IMR-90 (cell line): ENCODE results near the gene OSTC. TPM values are rescaled to one million over a fixed set of nuclear protein-coding genes. Genes with fewer than 3 reads are reported as not detected.

ENCODE experiments used
- ATAC-seq: fragments of 200-7000 bp; cut with Tn5 transposase; 2 replicates; pipeline ENCODE4 v1.9.1; 2020; ENCODE audit warnings: low read depth, mild to moderate bottlenecking, moderate library complexity
- BruUV-seq: library from RNA; stranded (reverse); fragments of 400-500 nt; replicated peaks from 2 replicates; lab custom pipeline; 2021; lab: Mats Ljungman, UMichigan
- CTCF ChIA-PET: fragments of 300-600 bp; formaldehyde crosslinking; extraction: SDS; loops from one replicate; lab custom pipeline; 2021; ENCODE audit warnings: antibody characterized with exemption; lab: Yijun Ruan, JAX
- POLR2A ChIA-PET: fragments of 300-600 bp; sonication (Branson Sonifier 250); formaldehyde crosslinking; loops from one replicate; lab custom pipeline; 2022; ENCODE audit warnings: antibody characterized with exemption; ENCODE audit not compliant: unreplicated experiment; lab: Charles Lee
- DNase-seq: peaks from one replicate; pipeline ENCODE4 v3.0.0; 2013
- H2AFZ ChIP-seq: replicated peaks from 2 replicates; pipeline ENCODE3; 2013; ENCODE audit warnings: low read length, mild to moderate bottlenecking; ENCODE audit not compliant: poor library complexity
- H2AK5ac ChIP-seq: 2 replicates; pipeline ENCODE4 v1.6.1; 2013; ENCODE audit warnings: low read depth, low read length, inconsistent platforms
- H2AK9ac ChIP-seq: replicated peaks from 2 replicates; pipeline ENCODE3; 2013; ENCODE audit warnings: mild to moderate bottlenecking, low read depth, low read length, moderate library complexity; ENCODE audit not compliant: poor library complexity
- H2BK120ac ChIP-seq: 2 replicates; pipeline ENCODE4 v1.6.1; 2013; ENCODE audit warnings: low read depth, low read length, inconsistent platforms
- H2BK15ac ChIP-seq: 3 replicates; pipeline ENCODE4 v1.6.1; 2013; ENCODE audit warnings: low read depth, low read length, inconsistent platforms
- H2BK20ac ChIP-seq: 2 replicates; pipeline ENCODE4 v1.6.1; 2013; ENCODE audit warnings: low read depth, mild to moderate bottlenecking, inconsistent platforms, low read length, moderate library complexity
- H2BK5ac ChIP-seq: 2 replicates; pipeline ENCODE4 v1.6.1; 2013; ENCODE audit warnings: mild to moderate bottlenecking, low read depth, low read length, inconsistent platforms; ENCODE audit not compliant: poor library complexity, severe bottlenecking
- H3K14ac ChIP-seq: replicated peaks from 2 replicates; pipeline ENCODE4 v1.6.1; 2013; ENCODE audit warnings: low read depth, low read length, inconsistent platforms
- H3K18ac ChIP-seq: 2 replicates; pipeline ENCODE4 v1.6.1; 2013; ENCODE audit warnings: low read depth, low read length, control low read depth
- H3K23ac ChIP-seq: 2 replicates; pipeline ENCODE4 v1.6.1; 2013; ENCODE audit warnings: low read depth, low read length, inconsistent platforms
- H3K27ac ChIP-seq: 2 replicates; pipeline ENCODE4 v1.5.1; 2013; ENCODE audit warnings: mild to moderate bottlenecking, control low read depth, low read length; ENCODE audit not compliant: insufficient read depth
- H3K27me3 ChIP-seq: 2 replicates; pipeline ENCODE4 v1.6.1; 2013; ENCODE audit warnings: low read length; ENCODE audit not compliant: control insufficient read depth, insufficient read depth
- H3K36me3 ChIP-seq: 2 replicates; pipeline ENCODE4 v1.6.1; 2013; ENCODE audit warnings: low read length, mixed read lengths; ENCODE audit not compliant: control insufficient read depth, insufficient read depth
- H3K4ac ChIP-seq: 2 replicates; pipeline ENCODE4 v1.6.1; 2013; ENCODE audit warnings: low read depth, low read length, inconsistent platforms
- H3K4me1 ChIP-seq: 2 replicates; pipeline ENCODE4 v1.6.1; 2013; ENCODE audit warnings: low read length, mixed read lengths; ENCODE audit not compliant: control insufficient read depth, insufficient read depth
- H3K4me2 ChIP-seq: 2 replicates; pipeline ENCODE4 v1.6.1; 2013; ENCODE audit warnings: low read depth, mild to moderate bottlenecking, control low read depth, low read length, moderate library complexity
- H3K4me3 ChIP-seq: 2 replicates; pipeline ENCODE4 v1.5.1; 2013; ENCODE audit warnings: low read depth, mild to moderate bottlenecking, control low read depth, low read length, moderate library complexity; ENCODE audit not compliant: insufficient read depth
- H3K56ac ChIP-seq: 2 replicates; pipeline ENCODE4 v1.6.1; 2013; ENCODE audit warnings: low read length, inconsistent platforms; ENCODE audit not compliant: insufficient read depth; ENCODE audit errors: extremely low read depth
- H3K79me1 ChIP-seq, 2 experiments: 2 replicates each; pipeline ENCODE4 v1.6.1; 2013; ENCODE audit warnings: low read length in 2 of 2, inconsistent platforms in 1 of 2, low read depth in 1 of 2
- H3K9ac ChIP-seq: 2 replicates; pipeline ENCODE4 v1.6.1; 2013; ENCODE audit warnings: low read depth, low read length, control low read depth
- H3K9me1 ChIP-seq: 2 replicates; pipeline ENCODE4 v1.6.1; 2013; ENCODE audit warnings: low read length, inconsistent platforms; ENCODE audit not compliant: insufficient read depth
- H3K9me3 ChIP-seq: 2 replicates; pipeline ENCODE4 v1.6.1; 2013; ENCODE audit warnings: low read length; ENCODE audit not compliant: control insufficient read depth, insufficient read depth
- H4K20me1 ChIP-seq: 2 replicates; pipeline ENCODE4 v1.6.1; 2013; ENCODE audit warnings: low read length, inconsistent platforms; ENCODE audit not compliant: insufficient read depth
- H4K5ac ChIP-seq: 2 replicates; pipeline ENCODE4 v1.6.1; 2013; ENCODE audit warnings: mild to moderate bottlenecking, low read depth, low read length, control low read depth
- H4K8ac ChIP-seq, 2 experiments: 2 replicates each; pipeline ENCODE4 v1.6.1; 2013; ENCODE audit warnings: low read depth in 2 of 2, low read length in 2 of 2, control low read depth in 1 of 2, inconsistent platforms in 1 of 2
- H4K91ac ChIP-seq: 2 replicates; pipeline ENCODE4 v1.6.1; 2013; ENCODE audit warnings: low read depth, low read length, inconsistent platforms; ENCODE audit not compliant: insufficient read depth
- RCOR1 ChIP-seq: IDR thresholded peaks from 2 replicates; pipeline ENCODE4 v1.6.1; 2012; ENCODE audit warnings: mild to moderate bottlenecking, low read length, improper control_type of control experiment; ENCODE audit not compliant: insufficient replicate concordance
- WGBS, 2 experiments: methylation state at CpG; one replicate each; pipeline versions ENCODE4 v1.1.5 to v1.1.7; 2013; ENCODE audit warnings: missing lambda C conversion rate in 2 of 2; ENCODE audit not compliant: insufficient read length in 1 of 2; ENCODE audit errors: extremely low coverage in 2 of 2; 5-methylcytosine and 5-hydroxymethylcytosine counted together
- dilution Hi-C: fragments of 300-500 bp; cut with HindIII; formaldehyde crosslinking; loops from one replicate; pipeline ENCODE4 v1.14.3; 2018; ENCODE audit warnings: low sequenced_read_pairs; ENCODE audit not compliant: unreplicated experiment
- in situ Hi-C: fragments of 300-500 bp; cut with MboI; formaldehyde crosslinking; loops from 3 replicates; pipeline ENCODE4 v1.14.3; 2019; ENCODE audit warnings: low sequenced_read_pairs, inconsistent platforms, mixed read lengths
- intact Hi-C: fragments of 100-400 bp; cut with micrococcal nuclease; formaldehyde crosslinking; loops from 2 replicates; pipeline ENCODE4 v1.10.0; 2022
- polyA plus RNA-seq, 3 experiments: library from polyadenylated mRNA; depleted of rRNA; stranded (reverse); fragments of >200 nt; gene quantifications; 2 replicates each; pipeline ENCODE4 v1.2.3, GENCODE V29; 2012; ENCODE audit warnings: low replicate concordance in 1 of 3
- total RNA-seq: library from RNA; depleted of rRNA; stranded (reverse); fragments of >200 nt; gene quantifications from 2 replicates; pipeline ENCODE4 v1.2.3, GENCODE V29; 2012

OSTC gene
- total and polyA plus RNA-seq, 2 of the 4 experiments (the other 2 are of a cell fraction): 173 to 13,576 TPM

- Histone ChIP-seq H3K4ac (no peak overlapping the region), H3K36me3 (no peaks in the 10 kb centered on the region), H4K91ac (no peak overlapping the region), H3K14ac (no peak overlapping the region), H4K20me1 (no peaks in the 10 kb centered on the region), H2AK5ac (no peak overlapping the region), H2BK15ac (no peak overlapping the region), H3K9ac (no peak overlapping the region), H3K9me3 (no peaks in the 10 kb centered on the region), H4K8ac (no peak overlapping the region), H3K18ac (no peak overlapping the region), H4K5ac (no peak overlapping the region), H3K9me1 (no peaks in the 10 kb centered on the region), H3K4me1 (no peaks in the 10 kb centered on the region), H3K27ac (no peak overlapping the region), H3K4me2 (no peak overlapping the region), H3K79me1 (no peaks in the 10 kb centered on the region), H3K56ac (no peak overlapping the region), H2BK20ac (no peak overlapping the region), H3K23ac (no peak overlapping the region), H3K4me3 (no peak overlapping the region), H2BK5ac (no peak overlapping the region), H2AFZ (no peak overlapping the region), H2AK9ac (no peak overlapping the region), H3K27me3 (no peaks in the 10 kb centered on the region; the same call in 1 of the 2 replicates), H2BK120ac (no peak overlapping the region)
- CTCF ChIA-PET: no interaction called here
- ATAC-seq (no peak), DNase-seq (no peak)
- in situ Hi-C loops (no loop called here), intact Hi-C loops (no loop called here), dilution Hi-C loops (no loop called here)
- WGBS, 2 experiments: no CpG with 5 or more reads among the region's 6 CpGs
- TF ChIP-seq RCOR1: no peak
- POLR2A ChIA-PET: no interaction called here
- BruUV-seq: no TSS peak
Measured at GRCh38 chr4:108612365-108612764, 38.0 kb upstream of the OSTC start.
